GM18505 (cell line): ENCODE results near the gene MAGI3.

Experiments used
- ATAC-seq: cut with Tn5 transposase; IDR thresholded peaks from one replicate; pipeline ENCODE4 v1.9.1; 2021; ENCODE audit not compliant: unreplicated experiment
- POLR2A ChIP-seq: IDR thresholded peaks from 4 replicates; pipeline ENCODE4 v1.6.1; 2011; ENCODE audit warnings: borderline replicate concordance; ENCODE audit not compliant: insufficient read depth, insufficient read length; ENCODE audit errors: extremely low read depth

MAGI3 gene

GRCh38 chr1:113389953-113390834 is at the start of gene MAGI3:
Gene MAGI3, plus strand, starts transcription at chr1:113390515. Its CDS starts 519 bp downstream, at chr1:113391034.
- ATAC-seq, result peak; percentile 99

GRCh38 chr1:113353580-113353979 is 36.7 kb upstream of the MAGI3 start:
- no peak for ATAC-seq
- TF ChIP-seq POLR2A, result no peak

More at GRCh38 chr1:113389953-113390834, at the start of gene MAGI3:
- TF ChIP-seq POLR2A, result no peak

GRCh38 chr1:113363935-113364334 is 26.4 kb upstream of the MAGI3 start:
- ATAC-seq, result no peak
- no peak for TF ChIP-seq POLR2A

- no peak for ATAC-seq
- TF ChIP-seq POLR2A, result no peak
Observed at GRCh38 chr1:113369040-113369439, 21.3 kb upstream of the MAGI3 start.

GRCh38 chr1:113369699-113370098 is 20.6 kb upstream of the MAGI3 start:
- no peak for TF ChIP-seq POLR2A
- no peak for ATAC-seq

DNA sequence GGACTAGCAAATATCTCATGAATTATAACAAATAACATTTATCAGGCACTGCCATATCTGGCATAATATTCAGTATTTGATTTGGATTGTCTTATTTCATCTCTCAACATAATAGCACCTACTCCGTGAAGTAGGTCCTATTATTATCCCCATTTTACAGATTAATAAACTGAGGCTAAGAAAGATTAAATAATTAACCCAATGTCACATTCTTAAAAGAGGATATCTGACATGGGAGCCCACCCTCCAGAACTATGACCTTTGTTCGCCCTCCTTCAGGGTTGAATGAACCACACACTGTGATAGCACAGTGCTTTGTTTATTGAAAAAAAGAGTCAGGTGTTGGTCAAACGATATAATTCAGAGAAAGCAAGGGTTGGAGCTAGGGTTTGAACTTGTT is 19.4 kb upstream of the MAGI3 start:
- no peak for ATAC-seq
- no peak for TF ChIP-seq POLR2A

GRCh38 chr1:113372546-113372945 is 17.8 kb upstream of the MAGI3 start:
- no peak for TF ChIP-seq POLR2A
- no peak for ATAC-seq

DNA sequence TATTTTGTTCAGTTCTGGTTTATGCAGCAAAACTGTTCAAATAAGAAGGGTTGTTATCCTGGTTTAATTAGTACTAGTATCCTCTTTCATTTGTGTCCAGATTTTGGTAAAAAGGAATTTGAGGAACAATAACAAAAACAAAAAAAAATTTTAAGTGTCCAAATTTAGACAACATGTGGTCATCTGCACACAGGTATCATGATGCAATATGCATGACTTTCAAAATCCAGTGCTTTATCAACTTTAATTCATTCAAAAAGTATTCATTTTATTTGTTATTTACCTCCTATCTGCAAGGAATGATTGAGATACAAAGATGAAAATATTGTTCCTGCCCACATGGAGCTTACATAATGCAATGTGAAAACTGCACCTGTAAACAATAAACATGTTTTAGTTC is 16.7 kb upstream of the MAGI3 start:
- ATAC-seq, result no peak
- TF ChIP-seq POLR2A, result no peak

GRCh38 chr1:113375878-113376277 is 14.4 kb upstream of the MAGI3 start:
- ATAC-seq, result no peak
- no peak for TF ChIP-seq POLR2A

GRCh38 chr1:113380075-113380474 is 10.2 kb upstream of the MAGI3 start:
- TF ChIP-seq POLR2A, result no peak
- ATAC-seq, result no peak

DNA sequence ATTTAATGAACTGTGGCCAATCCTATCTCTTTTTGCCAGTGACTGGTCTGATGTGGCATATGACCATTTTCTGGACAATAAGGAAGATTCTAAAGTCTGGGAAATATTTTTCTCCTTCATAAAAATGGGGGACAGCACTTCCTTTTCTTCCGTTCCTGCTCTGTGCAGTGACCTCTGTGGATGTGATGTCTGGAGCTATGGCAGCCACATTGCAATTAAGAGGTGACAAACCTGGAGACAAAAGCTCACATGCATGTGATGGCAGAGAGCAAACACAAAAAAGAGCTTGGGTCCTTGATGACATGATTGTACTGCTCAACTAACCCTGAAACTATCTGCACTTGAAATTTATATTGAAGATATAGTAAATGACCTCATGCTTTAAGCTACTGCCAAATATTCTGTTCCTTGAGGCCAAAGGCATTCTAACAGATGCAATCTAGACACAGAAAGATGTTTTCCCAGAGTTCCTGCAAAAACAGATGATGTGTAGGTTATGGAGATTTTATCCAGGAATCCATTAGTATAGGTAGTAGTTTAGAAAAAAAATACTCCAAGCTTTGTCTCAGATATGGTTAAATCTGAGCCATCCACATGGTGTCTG is 2.2 kb upstream of the MAGI3 start:
- no peak for ATAC-seq
- TF ChIP-seq POLR2A, result no peak

DNA sequence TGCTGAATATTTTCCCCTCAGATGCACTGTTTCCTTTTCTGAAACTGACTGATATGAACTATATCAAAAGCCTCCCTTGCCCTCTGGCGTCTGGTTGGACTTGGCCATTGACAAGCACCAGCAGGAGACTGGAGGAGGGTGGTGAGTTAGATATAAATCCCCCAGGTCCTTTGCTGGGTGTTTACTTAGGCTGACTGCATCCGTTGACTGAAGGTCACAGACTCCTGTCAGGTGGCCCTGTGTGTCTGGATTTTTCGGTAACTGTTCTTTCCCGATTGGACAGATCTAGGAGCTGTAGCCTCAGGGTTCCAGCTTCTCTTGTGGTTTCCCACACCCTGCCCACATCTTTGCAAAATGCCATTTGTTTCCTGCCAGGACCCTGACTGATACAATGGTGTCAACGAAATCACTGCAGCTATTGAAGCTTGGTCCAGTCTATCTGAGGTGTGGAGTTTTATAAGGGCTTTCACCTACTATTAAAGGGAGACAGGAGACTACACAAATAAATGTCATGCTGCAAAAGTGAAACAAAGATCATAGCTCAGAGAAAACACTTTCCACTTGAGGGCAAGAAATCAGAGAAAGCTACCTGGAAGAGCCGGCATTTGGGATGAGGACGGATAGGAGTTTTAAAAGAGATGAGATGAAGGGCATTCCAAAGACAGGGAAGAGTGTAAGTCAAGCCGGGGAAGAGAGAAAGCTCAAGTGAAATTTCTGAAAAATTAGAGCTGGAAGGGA is 1.5 kb upstream of the MAGI3 start:
- no peak for TF ChIP-seq POLR2A
- ATAC-seq, result no peak

GRCh38 chr1:113389359-113389952 is 859 bp upstream of the MAGI3 start:
- no peak for TF ChIP-seq POLR2A
- ATAC-seq, result no peak
